Vagina (tissue), 2 donors: ENCODE measurements around the gene ERBB4. TPM values are rescaled to one million over a fixed set of nuclear protein-coding genes. Genes with fewer than 3 reads are reported as not detected.

Source experiments
- DNase-seq, 2 donors: peaks; one replicate each; pipeline ENCODE4 v3.0.0-alpha.2; 2017; ENCODE audit errors: extremely low spot score in 2 of 2
- H3K27ac ChIP-seq: fragments of 200-600 bp; sonication (generic); one replicate; pipeline ENCODE4 v1.5.1; 2019
- H3K27me3 ChIP-seq: fragments of 200-600 bp; sonication (generic); one replicate; pipeline ENCODE4 v1.5.1; 2019
- H3K36me3 ChIP-seq, 2 donors: fragments of 200-600 bp; sonication (generic); one replicate each; pipeline ENCODE4 v1.5.1; 2017 to 2019
- H3K4me1 ChIP-seq: fragments of 200-600 bp; sonication (generic); one replicate; pipeline ENCODE4 v1.5.1; 2019
- H3K4me3 ChIP-seq, 2 donors: fragments of 200-600 bp; sonication (generic); 1 replicate in 1 of 2; 2 replicates in 1 of 2; pipeline ENCODE4 v1.5.1; 2016 to 2019
- H3K9me3 ChIP-seq: fragments of 200-600 bp; sonication (generic); one replicate; pipeline ENCODE4 v1.5.1; 2019
- POLR2A ChIP-seq, 2 donors: fragments of 450-650 bp; IDR thresholded peaks; one replicate each; pipeline ENCODE4 v1.6.1; 2017; ENCODE audit warnings: antibody characterized with exemption in 2 of 2, mild to moderate bottlenecking in 2 of 2, moderate library complexity in 2 of 2
- POLR2AphosphoS5 ChIP-seq, 2 donors: sonication (generic); formaldehyde crosslinking; IDR thresholded peaks; one replicate each; pipeline ENCODE4 v1.9.0; 2017; ENCODE audit warnings: antibody characterized with exemption in 2 of 2, mild to moderate bottlenecking in 2 of 2, low read depth in 1 of 2; ENCODE audit not compliant: insufficient read depth in 1 of 2
- intact Hi-C: fragments of 100-400 bp; cut with DNase I; formaldehyde crosslinking; loops from one replicate; pipeline ENCODE4 v1.15.1; 2023
- total RNA-seq: library from RNA; depleted of rRNA; stranded (reverse); fragments of >200 nt; gene quantifications from one replicate; pipeline ENCODE4 v1.2.3, GENCODE V29; 2016
- TF ChIP-seq, protein P1 (sequence below), 3 experiments: fragments of 450-650 bp in 2 of 3; fragments of 200-600 bp in 1 of 3; sonication (generic) in 1 of 3; IDR thresholded peaks; one replicate each; pipeline ENCODE4 v1.5.1; 2017 to 2019; ENCODE audit warnings: antibody characterized with exemption in 3 of 3, mild to moderate bottlenecking in 2 of 3, moderate library complexity in 2 of 3

ERBB4 gene
- total RNA-seq, 1 donor from 2014 or later: 0.25 TPM

- Histone ChIP-seq H3K27ac (no peak overlapping the region), H3K27me3 (no peaks in the 10 kb centered on the region), H3K9me3 (no peaks in the 10 kb centered on the region), H3K4me1 (no peaks in the 10 kb centered on the region), H3K36me3 (no peaks in the 10 kb centered on the region), H3K4me3 (no peak overlapping the region)
- DNase-seq: no peak
- intact Hi-C loops: no loop called here
- no peak for TF ChIP-seq POLR2AphosphoS5 (IDR thresholded peaks at IDR 0.05; ENCODE audit: insufficient read depth in 1 of 2, low read depth in 1 of 2)
- no peak for TF ChIP-seq POLR2A (IDR thresholded peaks at IDR 0.05)
- TF ChIP-seq, protein P1, sequence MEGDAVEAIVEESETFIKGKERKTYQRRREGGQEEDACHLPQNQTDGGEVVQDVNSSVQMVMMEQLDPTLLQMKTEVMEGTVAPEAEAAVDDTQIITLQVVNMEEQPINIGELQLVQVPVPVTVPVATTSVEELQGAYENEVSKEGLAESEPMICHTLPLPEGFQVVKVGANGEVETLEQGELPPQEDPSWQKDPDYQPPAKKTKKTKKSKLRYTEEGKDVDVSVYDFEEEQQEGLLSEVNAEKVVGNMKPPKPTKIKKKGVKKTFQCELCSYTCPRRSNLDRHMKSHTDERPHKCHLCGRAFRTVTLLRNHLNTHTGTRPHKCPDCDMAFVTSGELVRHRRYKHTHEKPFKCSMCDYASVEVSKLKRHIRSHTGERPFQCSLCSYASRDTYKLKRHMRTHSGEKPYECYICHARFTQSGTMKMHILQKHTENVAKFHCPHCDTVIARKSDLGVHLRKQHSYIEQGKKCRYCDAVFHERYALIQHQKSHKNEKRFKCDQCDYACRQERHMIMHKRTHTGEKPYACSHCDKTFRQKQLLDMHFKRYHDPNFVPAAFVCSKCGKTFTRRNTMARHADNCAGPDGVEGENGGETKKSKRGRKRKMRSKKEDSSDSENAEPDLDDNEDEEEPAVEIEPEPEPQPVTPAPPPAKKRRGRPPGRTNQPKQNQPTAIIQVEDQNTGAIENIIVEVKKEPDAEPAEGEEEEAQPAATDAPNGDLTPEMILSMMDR (IDR thresholded peaks at IDR 0.05): no peak
These were observed 693.1 kb downstream of the ERBB4 start for GRCh38 chr2:211845338-211846035.

DNA sequence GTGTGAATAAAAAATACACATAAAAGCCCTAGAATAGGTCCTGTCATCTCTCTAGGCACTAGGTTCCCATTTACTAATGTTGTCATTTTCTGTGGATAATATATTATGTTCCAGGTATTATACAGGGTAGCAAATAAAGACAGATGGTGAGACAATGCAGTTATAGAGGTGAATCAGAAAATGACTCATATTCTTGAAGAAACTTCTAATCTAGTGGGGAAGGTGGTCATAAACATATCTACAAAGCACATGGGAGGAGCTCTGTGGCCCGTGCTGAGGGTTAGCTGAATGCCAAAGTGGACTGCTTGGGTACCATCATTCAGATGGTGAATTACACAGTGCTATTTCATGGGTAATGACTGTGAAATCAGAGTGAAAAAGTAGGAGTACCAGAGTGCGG is 700.9 kb downstream of the ERBB4 start:
- TF ChIP-seq POLR2A (IDR thresholded peaks at IDR 0.05) (no peak), POLR2AphosphoS5 (IDR thresholded peaks at IDR 0.05; ENCODE audit: insufficient read depth in 1 of 2, low read depth in 1 of 2) (no peak)
- TF ChIP-seq, protein P1 (IDR thresholded peaks at IDR 0.05): no peak
- intact Hi-C loops: no loop called here

GRCh38 chr2:211837206-211837605 is 701.4 kb downstream of the ERBB4 start:
- H3K4me3 ChIP-seq: no peak overlapping the region
- H3K36me3 ChIP-seq: no peaks in the 10 kb centered on the region
- DNase-seq: no peak
- H3K9me3 ChIP-seq: no peaks in the 10 kb centered on the region
- no peaks in the 10 kb centered on the region for H3K4me1 ChIP-seq
- no peak overlapping the region for H3K27ac ChIP-seq
- intact Hi-C loops: no loop called here
- TF ChIP-seq POLR2AphosphoS5 (IDR thresholded peaks at IDR 0.05; ENCODE audit: insufficient read depth in 1 of 2, low read depth in 1 of 2) (no peak), POLR2A (IDR thresholded peaks at IDR 0.05) (no peak)
- TF ChIP-seq, protein P1 (IDR thresholded peaks at IDR 0.05): no peak
- no peaks in the 10 kb centered on the region for H3K27me3 ChIP-seq

More for the DNA sequence above, 700.9 kb downstream of the ERBB4 start:
- Histone ChIP-seq H3K27ac (no peak overlapping the region), H3K27me3 (no peaks in the 10 kb centered on the region), H3K9me3 (no peaks in the 10 kb centered on the region), H3K36me3 (no peaks in the 10 kb centered on the region), H3K4me1 (no peaks in the 10 kb centered on the region), H3K4me3 (no peak overlapping the region)
- no peak for DNase-seq

DNA sequence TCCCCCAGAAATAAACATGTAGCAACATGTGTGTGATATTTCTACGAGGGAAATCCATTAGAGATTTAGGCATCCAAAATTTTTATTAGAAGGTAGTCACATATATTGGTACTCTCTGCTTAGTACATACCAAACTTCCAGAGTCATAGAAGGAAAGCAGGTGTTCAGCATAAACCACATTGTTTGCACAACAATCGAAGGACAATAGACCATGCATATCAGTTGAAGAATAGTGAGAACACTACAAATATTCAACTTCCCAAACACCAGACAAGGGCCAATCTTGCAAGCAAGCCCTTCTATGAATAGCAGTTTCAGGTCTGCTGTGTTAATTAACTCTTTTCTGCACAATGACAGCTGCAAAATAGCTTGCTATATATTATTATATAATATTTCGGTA is 702.2 kb downstream of the ERBB4 start:
- Histone ChIP-seq H3K27me3 (no peaks in the 10 kb centered on the region), H3K36me3 (no peaks in the 10 kb centered on the region), H3K4me1 (no peaks in the 10 kb centered on the region), H3K9me3 (no peaks in the 10 kb centered on the region), H3K4me3 (no peak overlapping the region), H3K27ac (no peak overlapping the region)
- intact Hi-C loops: no loop called here
- no peak for DNase-seq
- TF ChIP-seq POLR2AphosphoS5 (IDR thresholded peaks at IDR 0.05; ENCODE audit: insufficient read depth in 1 of 2, low read depth in 1 of 2) (no peak), POLR2A (IDR thresholded peaks at IDR 0.05) (no peak)

DNA sequence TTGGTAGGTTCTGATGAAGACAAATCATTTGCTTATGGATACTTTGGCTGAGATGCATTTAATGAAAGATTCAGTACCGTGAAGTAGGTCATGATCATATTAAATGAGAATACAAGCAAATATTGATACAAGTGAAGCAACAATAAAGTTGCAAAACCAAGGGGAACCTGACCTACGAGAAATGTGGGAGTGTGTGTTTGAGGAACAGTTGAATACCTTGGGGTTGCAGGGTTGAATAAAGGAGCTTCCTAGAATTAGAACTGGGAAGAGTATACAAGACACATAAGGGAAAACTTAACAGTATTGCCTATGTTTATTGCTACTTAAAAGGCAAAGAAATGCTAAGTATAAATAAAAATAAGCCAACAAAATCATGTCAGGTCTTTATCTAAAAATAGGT is 702.9 kb downstream of the ERBB4 start:
- TF ChIP-seq POLR2A (IDR thresholded peaks at IDR 0.05) (no peak), POLR2AphosphoS5 (IDR thresholded peaks at IDR 0.05; ENCODE audit: insufficient read depth in 1 of 2, low read depth in 1 of 2) (no peak)
- TF ChIP-seq, protein P1 (IDR thresholded peaks at IDR 0.05): no peak
- no peaks in the 10 kb centered on the region for H3K36me3 ChIP-seq
- no peak for DNase-seq
- H3K9me3 ChIP-seq: no peaks in the 10 kb centered on the region
- H3K27ac ChIP-seq: no peak overlapping the region
- no peaks in the 10 kb centered on the region for H3K27me3 ChIP-seq
- intact Hi-C loops: no loop called here
- no peak overlapping the region for H3K4me3 ChIP-seq
- no peaks in the 10 kb centered on the region for H3K4me1 ChIP-seq
